COR-L47 (cell line): ENCODE data around the gene SCAPER.
"Not testable (repeated sequence)": the region's sequence is repeated elsewhere in the genome, so short reads cannot be mapped to it uniquely, and the experiment has no call there.

Experiments
- DNase-seq: peaks from one replicate; lab custom pipeline; 2025; lab: John Stamatoyannopoulos, UW

Gene SCAPER

GRCh38 chr15:76572983-76573314 is 332.2 kb downstream of the SCAPER start:
- no peak for DNase-seq

DNA sequence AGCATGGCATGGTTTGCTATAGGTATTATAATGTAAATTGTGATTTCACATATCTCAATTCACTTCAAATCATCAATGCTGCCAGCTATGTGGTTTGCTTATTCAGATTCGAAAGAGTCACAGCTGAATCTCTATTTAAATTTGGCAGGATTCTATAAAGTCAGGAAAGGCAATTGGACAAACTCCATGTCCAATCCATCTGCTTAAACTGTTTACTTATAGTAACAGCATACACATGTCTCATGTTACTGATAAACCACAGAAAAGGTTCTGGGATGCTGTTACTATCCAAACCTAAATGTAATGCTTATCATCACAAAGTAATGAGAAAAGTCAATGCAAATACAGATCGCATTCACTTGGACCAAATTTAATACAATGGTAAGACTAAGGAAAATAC is 338.9 kb downstream of the SCAPER start:
- no peak for DNase-seq

GRCh38 chr15:76565366-76565765 is 339.8 kb downstream of the SCAPER start:
- DNase-seq = no peak

DNA sequence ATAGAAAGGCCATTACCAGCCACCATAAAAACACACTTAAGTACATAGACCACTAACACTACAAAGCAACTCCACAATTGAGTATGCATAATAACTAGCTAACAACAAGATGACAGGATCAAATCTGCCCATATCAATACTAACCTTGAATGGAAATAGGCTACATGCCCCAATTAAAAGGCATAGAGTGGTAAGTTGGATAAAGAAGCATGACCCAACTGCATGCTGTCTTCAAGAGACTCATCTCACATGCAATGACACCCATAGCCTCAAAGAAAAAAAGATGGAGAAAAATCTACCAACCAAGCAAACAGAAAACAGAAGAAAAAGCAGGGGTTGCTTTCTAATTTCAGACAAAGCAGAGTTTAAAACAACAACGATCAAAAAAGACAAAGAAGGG is 349.9 kb downstream of the SCAPER start:
- no peak for DNase-seq

GRCh38 chr15:76553564-76553963 is 351.6 kb downstream of the SCAPER start:
- DNase-seq = no peak

- DNase-seq = no peak
Measured at GRCh38 chr15:76553102-76553501, 352.0 kb downstream of the SCAPER start.

- DNase-seq = no peak
Measured at GRCh38 chr15:76546805-76547204, 358.3 kb downstream of the SCAPER start.

GRCh38 chr15:76533995-76534394 is 371.1 kb downstream of the SCAPER start:
- no peak for DNase-seq

DNA sequence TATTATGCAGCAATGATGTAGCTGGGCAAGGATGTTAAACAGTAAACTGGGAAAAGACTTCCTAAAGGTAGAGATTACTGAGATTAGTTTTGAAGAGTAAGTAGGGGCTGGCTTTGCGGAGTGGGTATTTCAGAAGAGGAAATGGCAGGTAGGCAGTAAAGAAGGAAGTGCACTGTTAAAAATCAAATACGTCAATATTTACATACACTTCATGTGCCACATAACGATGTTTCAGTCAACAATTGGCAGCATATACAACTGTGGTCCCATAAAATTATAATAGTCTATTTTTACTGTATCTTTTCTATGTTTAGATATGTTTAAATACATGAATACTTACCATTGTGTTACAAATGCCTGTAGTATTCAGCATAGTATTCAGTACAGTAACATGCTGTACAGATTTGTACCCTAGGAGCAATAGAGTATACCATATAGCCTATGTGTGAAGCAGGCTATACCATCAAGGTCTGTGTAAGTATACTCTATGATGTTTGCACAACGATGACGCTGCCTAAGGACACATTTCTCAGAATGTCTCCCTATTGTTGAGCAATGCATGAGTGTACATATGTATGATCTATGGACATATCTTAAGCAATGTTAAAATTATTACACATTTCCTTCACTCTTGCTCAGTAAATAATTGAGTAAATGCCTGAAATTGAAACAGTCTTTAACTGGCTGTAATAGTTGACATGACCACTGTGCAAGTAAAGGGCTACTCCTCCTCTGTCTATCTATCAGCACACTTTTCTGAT is 371.9 kb downstream of the SCAPER start:
- no peak for DNase-seq

- no peak for DNase-seq
Measured at GRCh38 chr15:76529911-76530310, 375.2 kb downstream of the SCAPER start.

DNA sequence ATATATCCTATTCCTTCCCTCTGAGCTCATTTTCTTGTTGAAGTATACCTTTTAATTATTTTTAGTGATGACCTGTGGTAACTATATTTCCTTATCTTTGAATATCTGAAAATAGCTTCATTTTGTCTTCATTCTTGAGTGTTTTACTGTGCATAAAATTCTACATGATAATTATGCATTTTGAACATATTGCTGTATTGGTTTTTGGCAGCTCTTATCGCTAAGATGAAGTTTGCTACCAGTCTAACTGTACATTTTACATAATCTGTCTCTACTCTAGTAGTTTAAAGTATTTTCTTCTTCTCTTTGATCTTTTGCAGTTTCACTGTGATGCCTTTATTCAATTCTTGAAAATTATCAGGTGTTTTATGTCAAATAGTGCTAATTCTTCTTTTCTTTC is 379.0 kb downstream of the SCAPER start:
- DNase-seq = no peak

DNA sequence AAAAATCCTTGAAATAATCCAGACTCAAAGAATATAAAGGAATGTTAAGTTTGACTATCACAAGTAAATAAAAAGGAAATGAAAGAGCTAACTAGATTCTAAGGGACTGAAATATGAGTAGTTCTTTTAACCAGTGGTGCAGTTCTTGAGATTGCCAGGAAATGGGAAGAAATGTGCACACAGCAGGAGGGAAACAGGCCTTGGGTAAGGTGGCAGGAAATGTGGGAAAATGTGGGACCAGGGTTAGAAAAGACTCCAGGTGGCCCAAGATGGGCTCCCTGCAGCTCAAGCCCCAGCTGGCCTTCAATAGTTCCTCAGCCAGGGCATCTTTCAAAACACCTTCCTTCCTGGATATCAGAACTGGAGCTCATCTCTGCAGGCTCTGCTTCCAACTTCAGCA is 387.2 kb downstream of the SCAPER start:
- no peak for DNase-seq

GRCh38 chr15:76514282-76514681 is 390.9 kb downstream of the SCAPER start:
- DNase-seq = peak; percentile 87

DNA sequence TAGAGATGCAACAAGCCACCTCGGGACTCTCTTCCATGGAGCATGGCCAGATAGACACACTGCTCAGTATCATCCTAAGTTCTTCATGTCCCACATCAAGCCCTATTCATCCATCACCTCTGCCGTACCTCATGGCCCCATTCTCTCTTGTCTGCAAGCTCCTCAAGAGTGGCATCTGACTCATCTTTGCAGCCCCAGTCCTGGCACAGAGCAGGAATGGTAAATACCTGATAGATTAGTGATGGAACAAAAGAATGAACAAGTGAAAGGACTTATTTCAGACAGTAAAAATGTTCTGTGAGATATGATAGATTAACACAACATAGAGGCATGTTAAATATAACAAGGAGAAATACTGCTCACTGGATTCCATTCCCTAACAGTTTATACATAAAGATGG is 392.2 kb downstream of the SCAPER start:
- no peak for DNase-seq

DNA sequence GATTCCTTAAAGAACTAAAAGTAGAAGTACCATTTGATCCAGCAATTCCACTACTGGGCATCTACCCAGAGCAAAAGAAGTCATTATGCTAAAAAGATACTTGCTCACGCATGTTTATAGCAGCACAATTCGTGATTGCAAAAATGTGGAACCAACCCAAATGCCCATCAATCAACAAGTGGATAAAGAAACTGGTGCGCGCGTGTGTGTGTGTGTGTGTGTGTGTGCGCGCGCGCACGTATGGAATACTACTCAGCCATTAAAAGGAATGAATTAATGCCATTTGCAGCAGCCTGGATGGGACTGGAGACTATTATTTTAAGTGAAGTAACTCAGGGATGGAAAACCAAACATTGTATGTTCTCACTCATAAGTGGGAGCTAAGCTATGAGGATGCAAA is 394.5 kb downstream of the SCAPER start:
- not testable (repeated sequence) for DNase-seq

DNA sequence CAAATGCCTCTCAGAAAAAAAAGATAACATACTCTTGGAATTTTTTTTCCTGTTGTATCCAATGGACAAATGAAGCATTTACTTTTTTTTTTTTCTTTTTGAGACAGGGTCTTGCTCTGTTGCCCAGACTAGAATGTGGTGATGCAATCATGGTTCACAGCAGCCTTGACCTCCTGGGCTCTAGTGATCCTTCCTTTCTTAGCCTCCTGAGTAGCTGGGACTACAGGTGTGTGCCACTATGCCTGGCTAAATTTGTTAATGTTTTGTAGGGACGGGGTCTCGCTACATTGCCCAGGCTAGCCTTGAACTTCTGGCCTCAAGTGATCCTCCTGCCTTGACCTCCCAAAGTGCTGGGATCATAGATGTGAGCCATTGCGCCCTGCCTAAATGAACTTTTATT is 401.3 kb downstream of the SCAPER start:
- no peak for DNase-seq

DNA sequence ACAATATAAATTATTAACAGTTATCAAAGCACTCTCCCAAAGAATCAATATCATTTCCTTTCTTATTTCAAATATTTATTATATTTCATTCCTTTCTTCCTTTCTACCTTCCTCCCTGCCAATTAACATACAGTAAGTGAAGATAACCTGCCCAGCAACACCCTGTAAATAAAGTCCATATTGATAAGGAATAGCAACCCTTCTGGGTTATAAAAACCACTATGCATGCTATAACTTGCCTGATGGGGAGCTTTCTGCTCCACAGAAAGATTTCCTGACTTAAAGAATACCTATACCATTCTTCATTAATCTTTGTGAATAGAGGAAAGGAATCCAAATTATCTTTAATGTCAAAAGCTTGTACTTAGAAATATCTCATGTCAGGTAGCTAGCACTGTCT is 402.0 kb downstream of the SCAPER start:
- DNase-seq = no peak

DNA sequence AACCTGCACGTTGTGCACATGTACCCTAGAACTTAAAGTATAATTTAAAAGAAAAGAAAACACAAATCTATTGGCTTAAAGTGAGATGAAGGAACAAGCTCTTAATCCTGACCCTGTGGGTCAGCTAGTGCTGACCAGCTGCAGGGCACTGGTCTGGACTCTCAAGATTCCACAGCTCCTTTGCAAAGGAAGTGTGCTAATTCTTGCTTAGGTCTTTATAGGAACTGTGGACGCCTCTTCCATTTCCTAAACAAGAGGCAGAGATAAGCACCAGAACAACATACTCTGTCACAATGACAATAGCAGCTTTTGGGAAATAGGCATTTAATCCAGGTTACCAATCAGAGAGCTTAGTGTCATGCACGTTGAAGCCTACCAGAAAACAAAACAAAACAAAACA is 402.5 kb downstream of the SCAPER start:
- DNase-seq = no peak

GRCh38 chr15:76502185-76502584 is 403.0 kb downstream of the SCAPER start:
- DNase-seq = not testable (repeated sequence)

DNA sequence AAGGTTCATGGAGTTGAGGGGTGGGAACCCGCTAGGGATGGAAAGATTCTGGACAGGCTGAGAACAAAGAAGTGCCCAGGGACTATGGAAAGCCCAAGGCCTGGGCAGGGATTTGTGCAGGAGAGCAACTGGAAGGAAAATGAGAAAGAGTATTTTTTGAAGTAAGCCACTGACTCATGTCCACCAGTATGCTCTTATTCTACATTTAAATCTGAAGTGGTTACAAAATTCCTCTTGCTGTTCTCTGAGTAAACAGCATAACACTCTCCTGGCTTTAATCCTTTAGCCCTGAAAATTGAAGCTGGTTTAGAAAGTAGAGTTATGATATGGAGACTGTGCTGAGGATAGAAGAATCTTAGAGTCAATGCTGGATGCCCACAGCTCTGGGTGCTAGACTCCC is 403.4 kb downstream of the SCAPER start:
- DNase-seq = no peak

- DNase-seq = no peak
Measured at GRCh38 chr15:76501011-76501410, 404.1 kb downstream of the SCAPER start.

- DNase-seq = no peak
Measured at GRCh38 chr15:76495487-76495886, 409.7 kb downstream of the SCAPER start.

DNA sequence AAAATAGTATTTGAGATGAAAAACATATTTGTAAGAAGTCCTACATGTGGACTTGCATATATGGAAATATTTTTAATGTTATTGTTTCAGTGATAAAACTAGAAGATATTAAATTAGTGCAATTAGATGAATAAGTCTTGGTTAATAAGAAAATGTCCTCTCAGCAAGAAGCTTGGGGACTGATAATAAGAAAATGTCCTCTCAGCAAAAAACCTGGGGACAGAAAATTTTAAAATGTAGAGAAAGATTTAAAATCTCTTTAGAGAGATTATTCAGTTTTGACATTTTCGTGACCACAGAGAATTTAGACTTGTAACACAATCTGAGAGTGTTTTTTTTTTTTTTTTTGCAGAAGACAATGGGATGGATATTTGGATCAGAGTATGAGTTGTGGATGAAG is 412.6 kb downstream of the SCAPER start:
- DNase-seq = no peak

DNA sequence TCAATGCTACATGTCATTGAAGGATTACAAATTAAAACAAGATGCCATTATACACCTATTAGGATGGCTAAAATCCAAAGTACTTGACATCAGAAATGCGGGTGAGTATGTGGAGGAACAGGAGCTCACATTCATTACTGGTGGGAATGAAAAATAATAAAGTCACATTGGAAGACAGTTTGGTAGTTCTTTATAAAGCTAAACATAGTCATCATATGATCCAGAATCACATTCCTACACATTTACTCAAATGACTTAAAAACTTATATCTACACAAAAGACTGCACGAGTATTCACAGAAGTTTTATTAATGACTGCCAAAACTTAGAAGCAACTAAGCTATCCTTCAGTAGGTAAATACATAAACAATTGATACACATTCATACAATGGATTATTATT is 421.4 kb downstream of the SCAPER start:
- no peak for DNase-seq

GRCh38 chr15:76483018-76483417 is 422.1 kb downstream of the SCAPER start:
- no peak for DNase-seq
